Measurements from ENCODE around the gene SIN3A. TPM values are rescaled to one million over a fixed set of nuclear protein-coding genes. Genes with fewer than 3 reads are reported as not detected.
A peak's percentile ranks its signal among the peaks of the same experiment; 100 is the strongest.

Gene SIN3A
- total and polyA plus RNA-seq, 9 of the 15 experiments (the other 6 are each of a cell fraction or from before 2014, with no cell fraction given), result 11.1 to 70.3 (median 25.3) TPM

DNA sequence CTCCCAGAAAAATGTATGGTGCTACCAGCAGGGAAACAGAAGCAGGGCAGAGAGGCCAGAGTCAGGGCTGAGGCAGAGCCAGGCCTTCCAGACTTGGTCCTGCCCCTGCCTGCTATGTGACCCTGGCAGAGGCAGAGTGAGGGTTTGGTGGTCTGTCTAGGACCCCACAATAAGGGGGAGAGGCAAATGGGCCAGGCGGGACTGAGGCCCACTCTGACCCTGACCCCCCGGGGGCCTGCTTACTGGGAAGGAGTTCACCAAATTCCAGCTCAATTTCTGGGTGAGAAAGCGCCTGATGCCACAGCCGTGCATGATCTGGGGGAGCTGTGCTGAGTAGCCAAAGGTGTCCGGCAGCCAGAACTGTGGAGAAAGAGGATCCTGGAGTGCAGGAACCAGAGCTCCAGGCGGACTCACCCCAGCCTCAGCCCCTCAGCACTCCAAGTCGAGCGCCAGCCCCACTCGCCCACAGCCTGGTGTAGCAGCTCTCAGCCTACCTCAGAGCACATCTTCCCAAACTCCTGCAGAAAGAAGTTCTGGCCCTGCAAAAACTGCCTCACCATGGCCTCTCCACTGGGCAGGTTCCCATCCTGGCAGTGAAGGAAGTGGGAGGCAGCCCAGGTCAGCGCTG is 90.0 kb downstream of the SIN3A start:
- in situ Hi-C loops (cut with MboI), result no loop called here
- no peak for FAIRE-seq
- intact Hi-C loops (cut with micrococcal nuclease), result no loop called here
- Histone ChIP-seq H3K4me1 (replicated peaks in 1 of 2; ENCODE audit: control insufficient read depth in 2 of 2, insufficient read depth in 2 of 2, low read length in 2 of 2) (peaks cover 0 to 11% of the 10 kb centered on the region in 2 experiments; a peak in 2 of 5 replicates), H3K27me3 (ENCODE audit: control insufficient read depth in 2 of 2, insufficient read depth in 2 of 2, low read length in 2 of 2) (no peaks in the 10 kb centered on the region; a peak in 1 of 5 replicates), H3K79me2 (ENCODE audit: control insufficient read depth, insufficient read depth, low read length) (no peaks in the 10 kb centered on the region), H3K4me2 (ENCODE audit: insufficient read depth, low read length) (no peak overlapping the region), H4K20me1 (replicated peaks; ENCODE audit: control insufficient read depth, insufficient read depth, low read length) (no peaks in the 10 kb centered on the region), H3K36me3 (ENCODE audit: control insufficient read depth, insufficient read depth, low read length) (peaks cover 87% of the 10 kb centered on the region; the same call in 2 of the 3 replicates), H3K9me3 (replicated peaks; ENCODE audit: control insufficient read depth, insufficient read depth, low read depth, low read length) (no peaks in the 10 kb centered on the region), H3K9me1 (ENCODE audit: control insufficient read depth, insufficient read depth, low read length) (peaks cover 3% of the 10 kb centered on the region), H3K9ac (ENCODE audit: insufficient read depth in 1 of 2, low read depth in 2 of 2, low read length in 2 of 2) (peak overlapping the region in 1 of 2 experiments; percentile 81; a peak in 1 of 4 replicates), H2AFZ (ENCODE audit: low read depth, low read length) (no peak overlapping the region), H3K4me3 (no peak overlapping the region), H3K27ac (ENCODE audit: extremely low read depth, low read depth, low read length) (no peak overlapping the region)
- ChIA-PET CTCF (ENCODE audit: low intra/inter-chr PET ratio) (no interaction called here), POLR2A (no interaction called here)
- DNase-seq (ENCODE audit: extremely low read depth in 1 of 4, low spot score in 3 of 4), result no peak
- no peak for ATAC-seq
- 92% methylated on average over 10 of the region's 10 CpGs for WGBS (ENCODE audit: insufficient coverage, low coverage, missing lambda C conversion rate)
- no TSS peak for BruUV-seq (replicated peaks)
- no peak for TF ChIP-seq HDAC6 (IDR thresholded peaks at IDR 0.05; ENCODE audit: low read depth, low read length)
- no peak for TF ChIP-seq ZNF12 (CRISPR knock-in tag; IDR thresholded peaks at IDR 0.05)
- TF ChIP-seq IFI16 (CRISPR knock-in tag; IDR thresholded peaks at IDR 0.05), result no peak
- no peak for TF ChIP-seq CCNT2 (IDR thresholded peaks at IDR 0.05; ENCODE audit: borderline replicate concordance, extremely low read depth, insufficient read length, low read depth, low read length)
- TF ChIP-seq ZNF431 (CRISPR knock-in tag; IDR thresholded peaks at IDR 0.05), result no peak
- TF ChIP-seq DMBX1 (CRISPR knock-in tag; IDR thresholded peaks at IDR 0.05; ENCODE audit: borderline replicate concordance), result no peak
- no peak for TF ChIP-seq CAMTA2 (CRISPR knock-in tag; conservative IDR thresholded peaks at IDR 0.05)
- TF ChIP-seq RBM14 (IDR thresholded peaks at IDR 0.05; ENCODE audit: borderline replicate concordance, insufficient read depth, low read depth, low read length), result no peak
- TF ChIP-seq BRCA1 (IDR thresholded peaks at IDR 0.05), result no peak
- no peak for TF ChIP-seq BRCA1 (CRISPR knock-in tag; IDR thresholded peaks at IDR 0.05)
- TF ChIP-seq KLF13 (tag; IDR thresholded peaks at IDR 0.05; ENCODE audit: borderline replicate concordance, low read depth), result no peak
- no peak for TF ChIP-seq SNIP1 (IDR thresholded peaks at IDR 0.05; ENCODE audit: low read depth)
- no peak for TF ChIP-seq ZNF707 (CRISPR knock-in tag; conservative IDR thresholded peaks at IDR 0.05)
- no peak for TF ChIP-seq NFIX (CRISPR knock-in tag; IDR thresholded peaks at IDR 0.05; ENCODE audit: low read depth)
- no peak for TF ChIP-seq THRAP3 (IDR thresholded peaks at IDR 0.05; ENCODE audit: borderline replicate concordance)
- no peak for TF ChIP-seq KHSRP (IDR thresholded peaks at IDR 0.05)

Measured in K562 (cell line).